ENCODE results near the gene MSH2.

GRCh38 chr2:47519147-47519537, 116.2 kb downstream of the MSH2 start:
- no peak for TF ChIP-seq EZH2 (IDR thresholded peaks at IDR 0.05; ENCODE audit: borderline replicate concordance, low read depth, low read length, severe bottlenecking)
- no peak for TF ChIP-seq POLR2A (IDR thresholded peaks at IDR 0.05; ENCODE audit: low read depth, low read length)
